Adrenal gland (tissue), 12 donors: ENCODE measurements around the gene MYO18A. TPM values are rescaled to one million over a fixed set of nuclear protein-coding genes. Genes with fewer than 3 reads are reported as not detected.

Experiments
- DNase-seq, 7 donors: peaks; one replicate each; pipeline ENCODE4 v3.0.0-alpha.2; 2019 to 2020
- H3K27ac ChIP-seq, 5 donors: fragments of 200-600 bp; sonication (generic) in 4 of 5; 1 replicate in 3 of 5; 2 replicates in 2 of 5; pipeline versions ENCODE4 v1.5.1 to v1.8.0; 2016 to 2020; ENCODE audit warnings: mild to moderate bottlenecking in 1 of 5
- H3K27me3 ChIP-seq: fragments of 200-600 bp; 2 replicates; pipeline ENCODE4 v1.8.0; 2021
- H3K36me3 ChIP-seq, 2 donors: fragments of 200-600 bp; replicated peaks in 1 of 2; 1 replicate in 1 of 2; 2 replicates in 1 of 2; pipeline versions ENCODE4 v1.5.1 to v1.8.0; 2018 to 2022
- H3K4me1 ChIP-seq, 2 donors: fragments of 200-600 bp; replicated peaks in 1 of 2; 1 replicate in 1 of 2; 2 replicates in 1 of 2; pipeline versions ENCODE4 v1.5.1 to v1.8.0; 2018 to 2021
- H3K4me3 ChIP-seq, 4 donors: fragments of 200-600 bp; sonication (generic) in 3 of 4; one replicate each; pipeline ENCODE4 v1.5.1; 2016 to 2018
- H3K9me3 ChIP-seq, 3 donors: fragments of 200-600 bp; sonication (generic) in 1 of 3; replicated peaks in 1 of 3; 1 replicate in 2 of 3; 2 replicates in 1 of 3; pipeline versions ENCODE4 v1.5.1 to v1.8.0; 2016 to 2021
- POLR2A ChIP-seq, 2 donors: fragments of 450-650 bp; IDR thresholded peaks; one replicate each; pipeline ENCODE4 v1.6.1; 2017; ENCODE audit warnings: antibody characterized with exemption in 2 of 2, mild to moderate bottlenecking in 2 of 2, moderate library complexity in 1 of 2
- WGBS, 4 donors: extraction: QIAGEN DNeasy Blood & Tissue Kit in 2 of 4; methylation state at CpG; one replicate each; pipeline versions ENCODE4 v1.1.5 to v1.1.7; 2013 to 2017; 5-methylcytosine and 5-hydroxymethylcytosine counted together
- intact Hi-C, 2 donors: fragments of 100-400 bp; cut with DNase I; formaldehyde crosslinking; loops; one replicate each; pipeline versions ENCODE4 v1.14.1 to v1.15.0; 2022 to 2023
- polyA plus RNA-seq, 3 donors: library from polyadenylated mRNA; stranded (reverse); fragments of 200-250 nt in 2 of 3; fragments of 350-450 nt in 1 of 3; fragmentation: Illumina TruSeq in 1 of 3; extraction: RNeasy Lipid Tissue Mini Kit (QIAGEN cat#74804) in 1 of 3; gene quantifications; one replicate each; pipeline ENCODE4 v1.2.3, GENCODE V29; 2013 to 2014
- total RNA-seq, 9 donors: library from RNA; depleted of rRNA in 4 of 9; stranded (reverse); fragments of >200 nt in 4 of 9; fragments of 120-200 nt in 1 of 9; fragmentation: NEBNext Ultra II Directional in 1 of 9; extraction: Animal tissue kit (Norgen Biotek cat#: 25700) in 1 of 9; gene quantifications; one replicate each; pipeline versions ENCODE4 v1.1.0 to v1.2.4, GENCODE V29; 2013 to 2023
- TF ChIP-seq, protein P1 (sequence below), 6 experiments: fragments of 450-650 bp in 4 of 6; fragments of 200-600 bp in 2 of 6; sonication (generic) in 1 of 6; IDR thresholded peaks; 1 replicate in 5 of 6; 2 replicates in 1 of 6; pipeline versions ENCODE4 v1.5.1 to v1.8.0; 2016 to 2021; ENCODE audit warnings: antibody characterized with exemption in 6 of 6, mild to moderate bottlenecking in 2 of 6, moderate library complexity in 1 of 6
- donor health status: healthy with polysubstance abuse.
- donor health status: Bipolar disorder and iron deficiency.
- donor health status: DM: yes; HTN: yes; CAD: no.
- donor health status: DM: no; HTN: no; CAD: no.
- donor health status: DM: no; HTN: no; CAD: no.
- donor health status: DM: yes; HTN: yes; CAD: no.

MYO18A gene
- total and polyA plus RNA-seq, 12 donors = 19.6 to 95.6 (median 40.7) TPM

DNA sequence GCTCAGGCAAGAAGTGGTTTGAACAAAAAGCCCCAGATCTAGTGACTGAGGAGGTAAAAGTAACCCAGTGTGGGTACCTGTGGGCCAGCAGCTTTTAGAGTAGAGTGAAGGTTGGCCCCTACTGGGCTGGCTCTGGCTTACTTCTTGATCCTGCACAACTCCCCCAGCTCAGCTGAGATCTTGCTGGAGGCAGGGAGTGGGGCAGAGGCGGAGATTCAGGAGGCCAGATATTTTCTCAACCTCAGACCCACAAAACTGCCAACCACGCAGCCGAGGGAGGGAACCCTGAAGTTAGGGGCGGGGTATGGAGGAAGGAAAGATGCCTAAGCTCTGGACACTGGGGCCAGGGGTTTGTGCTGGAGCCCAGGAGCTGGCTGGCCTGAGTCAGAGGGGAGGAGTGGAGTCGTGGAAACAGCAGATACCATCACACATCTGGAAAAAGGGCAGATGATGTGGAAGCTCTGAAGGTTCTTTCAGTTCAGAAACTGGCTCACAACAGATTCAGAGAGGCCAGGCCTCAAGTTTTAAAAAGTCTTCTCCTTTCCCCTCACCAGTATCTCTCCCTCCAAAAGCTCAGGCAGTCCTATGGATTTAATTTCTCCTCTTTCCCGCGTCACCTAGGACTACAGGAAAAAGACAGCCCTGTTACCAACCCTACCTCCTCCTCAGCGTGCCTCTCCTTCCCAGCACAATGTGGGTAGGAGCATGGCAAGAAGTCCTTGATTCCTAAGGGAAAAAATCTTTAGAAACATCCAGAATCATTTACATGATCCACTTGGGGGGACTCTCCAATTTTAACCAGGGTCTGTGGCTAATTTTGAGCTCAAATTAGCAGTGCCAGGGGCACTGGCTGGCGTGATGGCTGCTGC, 48.1 kb downstream of the MYO18A start:
- no peaks in the 10 kb centered on the region for H3K9me3 ChIP-seq
- no peaks in the 10 kb centered on the region for H3K36me3 ChIP-seq
- no peak overlapping the region for H3K4me3 ChIP-seq
- intact Hi-C loops = no loop called here
- H3K27ac ChIP-seq = peak overlapping the region in 2 of 5 donors; percentile 28 to 76
- DNase-seq = no peak
- H3K27me3 ChIP-seq = no peaks in the 10 kb centered on the region
- WGBS, 4 donors = 72 to 78% (median 73%) methylated on average over 9 of the region's 9 CpGs
- peaks cover 0 to 12% of the 10 kb centered on the region in 2 donors for H3K4me1 ChIP-seq
- no peak for TF ChIP-seq POLR2A (IDR thresholded peaks at IDR 0.05)
- TF ChIP-seq, protein P1, sequence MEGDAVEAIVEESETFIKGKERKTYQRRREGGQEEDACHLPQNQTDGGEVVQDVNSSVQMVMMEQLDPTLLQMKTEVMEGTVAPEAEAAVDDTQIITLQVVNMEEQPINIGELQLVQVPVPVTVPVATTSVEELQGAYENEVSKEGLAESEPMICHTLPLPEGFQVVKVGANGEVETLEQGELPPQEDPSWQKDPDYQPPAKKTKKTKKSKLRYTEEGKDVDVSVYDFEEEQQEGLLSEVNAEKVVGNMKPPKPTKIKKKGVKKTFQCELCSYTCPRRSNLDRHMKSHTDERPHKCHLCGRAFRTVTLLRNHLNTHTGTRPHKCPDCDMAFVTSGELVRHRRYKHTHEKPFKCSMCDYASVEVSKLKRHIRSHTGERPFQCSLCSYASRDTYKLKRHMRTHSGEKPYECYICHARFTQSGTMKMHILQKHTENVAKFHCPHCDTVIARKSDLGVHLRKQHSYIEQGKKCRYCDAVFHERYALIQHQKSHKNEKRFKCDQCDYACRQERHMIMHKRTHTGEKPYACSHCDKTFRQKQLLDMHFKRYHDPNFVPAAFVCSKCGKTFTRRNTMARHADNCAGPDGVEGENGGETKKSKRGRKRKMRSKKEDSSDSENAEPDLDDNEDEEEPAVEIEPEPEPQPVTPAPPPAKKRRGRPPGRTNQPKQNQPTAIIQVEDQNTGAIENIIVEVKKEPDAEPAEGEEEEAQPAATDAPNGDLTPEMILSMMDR (IDR thresholded peaks at IDR 0.05) = no peak

DNA sequence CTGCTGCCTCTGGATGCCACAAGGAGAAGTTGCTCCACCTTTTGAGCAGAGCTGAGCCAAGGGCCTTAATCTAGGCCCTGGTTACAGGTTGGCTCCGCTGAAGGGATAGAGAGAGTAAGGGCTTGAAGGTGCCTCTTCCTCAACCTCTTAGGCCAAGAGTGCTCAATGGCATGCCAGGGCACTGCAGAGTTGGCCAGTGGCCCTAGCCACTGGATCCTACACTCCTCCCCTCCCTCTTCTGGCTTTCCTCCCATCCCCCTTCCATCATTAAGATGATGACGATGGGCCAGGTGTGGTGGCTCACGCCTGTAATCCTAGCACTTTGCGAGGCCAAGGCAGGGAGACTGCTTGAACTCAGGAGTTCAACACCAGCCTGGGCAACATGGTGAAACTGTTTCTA, 50.5 kb downstream of the MYO18A start:
- Histone ChIP-seq H3K27ac (no peak overlapping the region), H3K36me3 (no peaks in the 10 kb centered on the region), H3K9me3 (no peaks in the 10 kb centered on the region), H3K27me3 (no peaks in the 10 kb centered on the region), H3K4me1 (peaks cover 0 to 22% of the 10 kb centered on the region in 2 donors), H3K4me3 (no peak overlapping the region)
- DNase-seq = no peak
- intact Hi-C loops = loop anchor here in 1 of 2 donors (10.0 kb wide), 1 partner anchor 85 kb away; no protein-coding TSS in a partner anchor
- no peak for TF ChIP-seq POLR2A (IDR thresholded peaks at IDR 0.05)
- TF ChIP-seq, protein P1 (IDR thresholded peaks at IDR 0.05) = no peak
- WGBS, 4 donors = 90 to 99% (median 97%) methylated on average over 3 to 4 of the region's 4 CpGs

DNA sequence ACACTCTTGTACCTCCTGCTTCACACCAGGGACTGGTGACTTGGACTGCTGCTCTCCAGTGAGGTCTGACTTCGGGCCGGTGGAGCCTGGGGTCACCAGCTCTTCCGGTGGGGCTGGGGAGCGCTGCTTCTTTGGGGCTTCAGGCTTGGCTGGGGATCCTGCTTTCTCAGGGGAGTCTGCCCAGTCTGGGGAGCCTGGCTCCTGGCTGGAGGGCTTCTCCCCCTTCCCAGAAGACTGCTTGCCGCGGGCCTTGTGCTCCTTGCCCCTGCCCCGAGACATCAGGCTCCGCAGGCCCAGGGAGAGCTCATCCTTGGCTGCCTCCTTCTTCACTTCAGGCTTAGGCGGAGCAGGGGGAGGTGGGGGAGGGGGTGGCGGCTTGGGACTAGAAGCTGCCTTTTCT, 52.4 kb downstream of the MYO18A start:
- no peak for DNase-seq
- H3K9me3 ChIP-seq = no peaks in the 10 kb centered on the region
- WGBS, 4 donors = 92 to 100% (median 92%) methylated on average over 2 to 10 of the region's 10 CpGs; no CpG with 5 or more reads in 1 of the 4 donors
- no peaks in the 10 kb centered on the region for H3K36me3 ChIP-seq
- H3K4me3 ChIP-seq = no peak overlapping the region
- H3K27me3 ChIP-seq = no peaks in the 10 kb centered on the region
- H3K4me1 ChIP-seq = peaks cover 0 to 21% of the 10 kb centered on the region in 2 donors
- TF ChIP-seq, protein P1 (IDR thresholded peaks at IDR 0.05) = no peak
- no peak for TF ChIP-seq POLR2A (IDR thresholded peaks at IDR 0.05)
- no peak overlapping the region for H3K27ac ChIP-seq
- intact Hi-C loops = loop anchor here in 1 of 2 donors (10.0 kb wide), 1 partner anchor 87 kb away; no protein-coding TSS in a partner anchor

DNA sequence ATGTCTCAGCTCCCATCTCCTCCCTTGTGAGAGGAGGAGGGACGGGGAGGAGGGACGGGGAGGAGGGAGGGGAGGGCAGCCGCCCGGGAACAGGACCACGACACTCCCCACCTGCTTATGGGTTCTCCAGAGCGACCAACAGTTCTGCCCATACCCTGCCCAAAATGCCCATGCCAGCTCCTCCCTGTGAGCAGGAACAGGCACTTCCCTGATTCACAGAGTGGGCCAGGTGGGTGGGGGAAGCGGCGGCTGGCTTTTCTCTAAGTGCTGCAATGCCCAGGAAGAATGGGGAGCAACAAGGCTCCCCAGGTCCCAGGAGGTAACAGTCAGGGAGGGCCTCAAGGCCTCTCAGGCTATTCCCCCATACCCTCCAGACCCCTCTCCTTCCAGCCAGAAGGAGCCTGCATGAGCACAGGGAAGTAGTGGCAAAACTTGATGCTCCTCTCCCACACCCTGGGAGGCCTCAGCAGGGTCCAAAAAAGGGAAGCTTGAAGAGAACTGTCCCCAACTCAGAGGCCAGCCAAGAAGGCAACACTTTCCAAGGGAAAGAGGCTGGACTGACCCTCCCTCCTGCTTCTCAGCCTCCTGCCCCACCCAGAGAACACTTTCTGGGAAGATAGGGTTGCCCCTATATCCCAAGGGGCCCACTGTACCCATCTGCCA, 53.8 kb downstream of the MYO18A start:
- DNase-seq = no peak
- H3K4me1 ChIP-seq = peaks cover 0 to 15% of the 10 kb centered on the region in 2 donors
- TF ChIP-seq, protein P1 (IDR thresholded peaks at IDR 0.05) = no peak
- TF ChIP-seq POLR2A (IDR thresholded peaks at IDR 0.05) = no peak
- H3K27me3 ChIP-seq = no peaks in the 10 kb centered on the region
- whole genome bisulfite sequencing, 4 donors = 84 to 90% (median 87%) methylated on average over 3 to 8 of the region's 8 CpGs
- no peaks in the 10 kb centered on the region for H3K9me3 ChIP-seq
- no peak overlapping the region for H3K4me3 ChIP-seq
- intact Hi-C loops = loop anchor here in 1 of 2 donors (10.0 kb wide), 1 partner anchor 88 kb away; no protein-coding TSS in a partner anchor
- no peak overlapping the region for H3K27ac ChIP-seq
- peaks cover 0 to 6% of the 10 kb centered on the region in 2 donors for H3K36me3 ChIP-seq
